Adipocyte (in vitro differentiated cells): ENCODE results near the gene SEC63.
A peak's percentile ranks its signal among the peaks of the same experiment; 100 is the strongest.
"Not testable (repeated sequence)": the region's sequence is repeated elsewhere in the genome, so short reads cannot be mapped to it uniquely, and the experiment has no call there.

Source experiments
- DNase-seq: peaks from one replicate; pipeline ENCODE4 v3.0.0-alpha.2; 2015; ENCODE audit warnings: low read depth
- H3K27me3 ChIP-seq: replicated peaks from 2 replicates; pipeline ENCODE4 v1.7.0; 2013; ENCODE audit warnings: mild to moderate bottlenecking, low read length, moderate library complexity; ENCODE audit not compliant: control insufficient read depth, insufficient read depth
- H3K36me3 ChIP-seq: 2 replicates; pipeline ENCODE4 v1.7.0; 2013; ENCODE audit warnings: low read length, mild to moderate bottlenecking, moderate library complexity; ENCODE audit not compliant: control insufficient read depth, insufficient read depth, severe bottlenecking
- H3K4me1 ChIP-seq: 2 replicates; pipeline ENCODE4 v1.7.0; 2013; ENCODE audit warnings: mild to moderate bottlenecking, low read length, moderate library complexity; ENCODE audit not compliant: control insufficient read depth, insufficient read depth
- H3K4me3 ChIP-seq: 2 replicates; pipeline ENCODE4 v1.7.0; 2013; ENCODE audit warnings: mild to moderate bottlenecking, low read length, moderate library complexity
- H3K9ac ChIP-seq: 2 replicates; pipeline ENCODE4 v1.7.0; 2013; ENCODE audit warnings: mild to moderate bottlenecking, low read length, moderate library complexity
- H3K9me3 ChIP-seq: 2 replicates; pipeline ENCODE4 v1.7.0; 2013; ENCODE audit warnings: mild to moderate bottlenecking, low read length, moderate library complexity; ENCODE audit not compliant: control insufficient read depth

The SEC63 gene

GRCh38 chr6:107957909-107958688 lies at the start of gene SEC63:
Gene SEC63 (minus strand): TSS chr6:107958208. CDS start chr6:107958009, 199 bp downstream.
- no peaks in the 10 kb centered on the region for H3K27me3 ChIP-seq

GRCh38 chr6:108005961-108006360 lies 48.0 kb upstream of the SEC63 start:
- H3K27me3 ChIP-seq, result no peaks in the 10 kb centered on the region
- H3K36me3 ChIP-seq, result no peaks in the 10 kb centered on the region
- peaks cover 4% of the 10 kb centered on the region for H3K4me1 ChIP-seq
- no peak overlapping the region for H3K4me3 ChIP-seq
- H3K9ac ChIP-seq, result no peak overlapping the region
- H3K9me3 ChIP-seq, result peaks cover 9% of the 10 kb centered on the region
- no peak for DNase-seq

More at GRCh38 chr6:107957909-107958688, at the start of gene SEC63:
- peak; percentile 99 for DNase-seq
- H3K4me3 ChIP-seq, result peak within 1 kb of the TSS; percentile 95
- H3K9me3 ChIP-seq, result no peaks in the 10 kb centered on the region
- peak within 1 kb of the TSS; percentile 98 for H3K9ac ChIP-seq
- peaks cover 3% of the 10 kb centered on the region for H3K36me3 ChIP-seq
- peaks cover 20% of the 10 kb centered on the region for H3K4me1 ChIP-seq

GRCh38 chr6:108004861-108005260 lies 46.9 kb upstream of the SEC63 start:
- H3K9me3 ChIP-seq, result peaks cover 8% of the 10 kb centered on the region
- no peak for DNase-seq
- H3K4me1 ChIP-seq, result peaks cover 4% of the 10 kb centered on the region
- no peak overlapping the region for H3K9ac ChIP-seq
- no peaks in the 10 kb centered on the region for H3K36me3 ChIP-seq
- H3K27me3 ChIP-seq, result no peaks in the 10 kb centered on the region
- no peak overlapping the region for H3K4me3 ChIP-seq

- Histone ChIP-seq H3K27me3 (no peaks in the 10 kb centered on the region), H3K36me3 (no peaks in the 10 kb centered on the region), H3K4me3 (no peak overlapping the region), H3K4me1 (peaks cover 4% of the 10 kb centered on the region), H3K9me3 (no peaks in the 10 kb centered on the region), H3K9ac (no peak overlapping the region)
- peak; percentile 37 for DNase-seq
Observed at GRCh38 chr6:108002365-108003221, 44.6 kb upstream of the SEC63 start.

- Histone ChIP-seq H3K9me3 (no peaks in the 10 kb centered on the region), H3K4me3 (no peak overlapping the region), H3K36me3 (no peaks in the 10 kb centered on the region), H3K9ac (no peak overlapping the region), H3K27me3 (no peaks in the 10 kb centered on the region), H3K4me1 (peaks cover 4% of the 10 kb centered on the region)
- no peak for DNase-seq
Observed at GRCh38 chr6:108001696-108002231, 43.8 kb upstream of the SEC63 start.

GRCh38 chr6:108000259-108000658 lies 42.3 kb upstream of the SEC63 start:
- H3K27me3 ChIP-seq, result not testable (repeated sequence)

GRCh38 chr6:107999341-107999740 lies 41.3 kb upstream of the SEC63 start:
- Histone ChIP-seq H3K36me3 (no peaks in the 10 kb centered on the region), H3K27me3 (no peaks in the 10 kb centered on the region), H3K4me3 (no peak overlapping the region), H3K9ac (no peak overlapping the region), H3K9me3 (no peaks in the 10 kb centered on the region), H3K4me1 (peaks cover 9% of the 10 kb centered on the region)
- DNase-seq, result no peak

More at GRCh38 chr6:108000259-108000658, 42.3 kb upstream of the SEC63 start:
- not testable (repeated sequence) for H3K4me3 ChIP-seq, H3K9ac ChIP-seq, H3K9me3 ChIP-seq, H3K4me1 ChIP-seq, DNase-seq, H3K36me3 ChIP-seq

GRCh38 chr6:107991772-107992550 lies 34.0 kb upstream of the SEC63 start:
- Histone ChIP-seq H3K4me3 (no peak overlapping the region), H3K36me3 (no peaks in the 10 kb centered on the region), H3K9ac (no peak overlapping the region), H3K27me3 (no peaks in the 10 kb centered on the region), H3K9me3 (no peaks in the 10 kb centered on the region), H3K4me1 (peaks cover 16% of the 10 kb centered on the region)
- DNase-seq, result no peak

- Histone ChIP-seq H3K9ac (no peak overlapping the region), H3K27me3 (no peaks in the 10 kb centered on the region), H3K4me1 (peaks cover 16% of the 10 kb centered on the region), H3K36me3 (no peaks in the 10 kb centered on the region), H3K9me3 (no peaks in the 10 kb centered on the region), H3K4me3 (no peak overlapping the region)
- DNase-seq, result no peak
Observed at GRCh38 chr6:107991061-107991460, 33.1 kb upstream of the SEC63 start.

- not testable (repeated sequence) for H3K27me3 ChIP-seq, H3K4me3 ChIP-seq, H3K9me3 ChIP-seq, H3K36me3 ChIP-seq, DNase-seq, H3K9ac ChIP-seq
- peaks cover 16% of the 10 kb centered on the region for H3K4me1 ChIP-seq
Observed at GRCh38 chr6:107990587-107990986, 32.6 kb upstream of the SEC63 start.
